GM04503 (cell line): ENCODE results near the gene SHD.

Source experiments
- DNase-seq: peaks from one replicate; pipeline ENCODE4 v3.0.0-alpha.2; 2012; ENCODE audit warnings: low read depth

The SHD gene

GRCh38 chr19:4298810-4299550 lies 19.9 kb downstream of the SHD start:
- no peak for DNase-seq

- no peak for DNase-seq
These were observed 21.5 kb downstream of the SHD start for GRCh38 chr19:4300589-4300988.

- no peak for DNase-seq
These were observed 22.6 kb downstream of the SHD start for GRCh38 chr19:4301590-4302242.

- DNase-seq: no peak
These were observed 23.2 kb downstream of the SHD start, which contains the start of gene TMIGD2 for GRCh38 chr19:4302243-4302640. Gene TMIGD2 (minus strand): TSS chr19:4302389. CDS start chr19:4302385, 4 bp downstream.

- no peak for DNase-seq
These were observed 24.9 kb downstream of the SHD start for GRCh38 chr19:4303819-4304537.

GRCh38 chr19:4304538-4305256 lies 25.6 kb downstream of the SHD start, which contains the start of gene FSD1:
Gene FSD1 (plus strand): TSS chr19:4304598. CDS start chr19:4304747, 149 bp downstream.
- no peak for DNase-seq

GRCh38 chr19:4305257-4305612 lies 26.2 kb downstream of the SHD start:
- no peak for DNase-seq

- DNase-seq: no peak
These were observed 26.6 kb downstream of the SHD start for GRCh38 chr19:4305659-4306058.

- no peak for DNase-seq
These were observed 31.4 kb downstream of the SHD start for GRCh38 chr19:4310247-4311121.

GRCh38 chr19:4313847-4314490 lies 34.9 kb downstream of the SHD start:
- no peak for DNase-seq

GRCh38 chr19:4316956-4317355 lies 37.9 kb downstream of the SHD start:
- DNase-seq: no peak

GRCh38 chr19:4318460-4318859 lies 39.4 kb downstream of the SHD start:
- DNase-seq: no peak

GRCh38 chr19:4319067-4319718 lies 40.1 kb downstream of the SHD start:
- DNase-seq: no peak

- DNase-seq: no peak
These were observed 41.4 kb downstream of the SHD start for GRCh38 chr19:4320419-4320818.

- no peak for DNase-seq
These were observed 44.0 kb downstream of the SHD start for GRCh38 chr19:4322942-4323665.

- no peak for DNase-seq
These were observed 44.6 kb downstream of the SHD start for GRCh38 chr19:4323692-4324091.

GRCh38 chr19:4324228-4324627 lies 45.2 kb downstream of the SHD start:
- no peak for DNase-seq

GRCh38 chr19:4326215-4326836 lies 47.3 kb downstream of the SHD start:
- no peak for DNase-seq

GRCh38 chr19:4326837-4327251 lies 47.8 kb downstream of the SHD start:
- no peak for DNase-seq
